Right lobe of liver (tissue), 4 donors: ENCODE data around the gene PDLIM7.

ENCODE experiments used
- POLR2A ChIP-seq: fragments of 450-650 bp; IDR thresholded peaks from one replicate; pipeline ENCODE4 v1.6.1; 2017; ENCODE audit warnings: antibody characterized with exemption, mild to moderate bottlenecking
- TF ChIP-seq, protein P1 (sequence below), 4 donors: fragments of 200-600 bp in 3 of 4; fragments of 450-650 bp in 1 of 4; IDR thresholded peaks; one replicate each; pipeline versions ENCODE4 v1.5.1 to v1.8.0; 2016 to 2022; ENCODE audit warnings: antibody characterized with exemption in 4 of 4, mild to moderate bottlenecking in 2 of 4
- donor health status: DM: no; HTN: no; CAD: no.
- donor health status: DM: no; HTN: no; CAD: no.
- donor health status: DM: no; HTN: yes; CAD: no.

DNA sequence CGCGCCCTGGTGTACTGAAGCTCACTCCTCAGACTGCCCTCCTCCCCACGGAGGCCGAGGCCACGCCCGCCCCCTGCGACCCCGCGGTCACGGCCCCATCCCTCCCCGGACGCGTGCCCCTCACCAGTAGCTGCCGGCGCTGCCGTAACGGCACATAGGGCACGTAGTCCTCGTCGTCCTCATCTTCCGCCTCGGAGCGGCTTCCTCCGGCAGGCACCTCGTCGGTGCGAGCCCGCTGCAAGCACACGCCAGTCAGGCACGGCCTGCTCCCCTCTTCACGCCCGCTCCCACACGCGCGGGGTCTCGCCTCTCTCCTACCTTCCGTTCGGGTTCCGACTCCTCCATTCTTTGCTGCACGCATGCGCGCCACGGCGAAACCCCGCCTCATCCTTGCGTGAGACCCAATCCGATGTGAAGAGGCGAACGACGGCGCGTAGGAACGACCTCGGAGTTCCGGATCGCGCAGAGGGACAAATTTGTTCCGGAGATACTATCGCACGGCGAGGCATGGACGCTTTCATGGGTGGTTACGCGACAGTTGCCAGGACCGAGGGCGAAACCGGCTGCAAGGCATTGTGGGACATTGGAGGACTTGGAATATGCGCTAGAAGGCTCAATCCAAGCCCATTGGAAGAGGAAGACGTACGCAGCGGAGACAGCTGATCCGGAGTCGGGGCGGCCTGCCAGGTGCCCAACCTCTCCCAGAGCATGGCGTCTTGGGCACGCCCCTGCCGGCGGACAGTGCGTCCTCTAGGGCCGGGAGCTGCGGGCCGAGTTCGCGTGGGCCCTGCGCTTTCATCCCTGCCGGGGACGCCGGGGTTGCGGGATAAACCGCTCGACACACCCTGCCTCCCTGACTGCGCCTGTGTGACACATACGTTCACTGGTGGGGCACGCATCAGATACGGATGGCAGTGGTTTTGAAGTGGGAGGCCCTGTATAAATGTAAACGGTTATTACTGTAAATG lies 19.5 kb upstream of the PDLIM7 start, which contains the start of gene DDX41:
- TF ChIP-seq, protein P1, sequence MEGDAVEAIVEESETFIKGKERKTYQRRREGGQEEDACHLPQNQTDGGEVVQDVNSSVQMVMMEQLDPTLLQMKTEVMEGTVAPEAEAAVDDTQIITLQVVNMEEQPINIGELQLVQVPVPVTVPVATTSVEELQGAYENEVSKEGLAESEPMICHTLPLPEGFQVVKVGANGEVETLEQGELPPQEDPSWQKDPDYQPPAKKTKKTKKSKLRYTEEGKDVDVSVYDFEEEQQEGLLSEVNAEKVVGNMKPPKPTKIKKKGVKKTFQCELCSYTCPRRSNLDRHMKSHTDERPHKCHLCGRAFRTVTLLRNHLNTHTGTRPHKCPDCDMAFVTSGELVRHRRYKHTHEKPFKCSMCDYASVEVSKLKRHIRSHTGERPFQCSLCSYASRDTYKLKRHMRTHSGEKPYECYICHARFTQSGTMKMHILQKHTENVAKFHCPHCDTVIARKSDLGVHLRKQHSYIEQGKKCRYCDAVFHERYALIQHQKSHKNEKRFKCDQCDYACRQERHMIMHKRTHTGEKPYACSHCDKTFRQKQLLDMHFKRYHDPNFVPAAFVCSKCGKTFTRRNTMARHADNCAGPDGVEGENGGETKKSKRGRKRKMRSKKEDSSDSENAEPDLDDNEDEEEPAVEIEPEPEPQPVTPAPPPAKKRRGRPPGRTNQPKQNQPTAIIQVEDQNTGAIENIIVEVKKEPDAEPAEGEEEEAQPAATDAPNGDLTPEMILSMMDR (IDR thresholded peaks at IDR 0.05): no peak
- TF ChIP-seq POLR2A: no peak
